SK-N-SH (cell line): ENCODE data around the gene TSSK2.

Experiments
- EP300 ChIP-seq, 2 experiments: IDR thresholded peaks; 2 replicates each; pipeline versions ENCODE4 v1.4.0 to v1.6.1; 2012; ENCODE audit warnings: borderline replicate concordance in 1 of 2, low read depth in 1 of 2, low read length in 1 of 2
- EZH2phosphoT487 ChIP-seq: fragments of 200-600 bp; sonication (generic); IDR thresholded peaks from 2 replicates; pipeline ENCODE4 v1.6.1; 2017; ENCODE audit warnings: low read depth, mixed run types, mild to moderate bottlenecking, antibody characterized with exemption, moderate library complexity, borderline replicate concordance
- MXI1 ChIP-seq: IDR thresholded peaks from 2 replicates; pipeline ENCODE4 v1.6.1; 2012; ENCODE audit warnings: mild to moderate bottlenecking, low read depth, low read length, improper control_type of control experiment
- PBX3 ChIP-seq: IDR thresholded peaks from 2 replicates; pipeline ENCODE4; 2012
- RAD21 ChIP-seq: IDR thresholded peaks from 2 replicates; pipeline ENCODE4 v1.6.1; 2012; ENCODE audit warnings: mild to moderate bottlenecking, low read length
- SIN3A ChIP-seq: IDR thresholded peaks from 2 replicates; pipeline ENCODE4 v1.6.1; 2012; ENCODE audit warnings: low read depth, mild to moderate bottlenecking, low read length, moderate library complexity, borderline replicate concordance
- SMC3 ChIP-seq: IDR thresholded peaks from 2 replicates; pipeline ENCODE4 v1.6.1; 2012; ENCODE audit warnings: low read depth, low read length, improper control_type of control experiment
- USF2 ChIP-seq: fragments of 150-350 bp; IDR thresholded peaks from 2 replicates; pipeline ENCODE4 v1.6.1; 2017; ENCODE audit warnings: antibody characterized with exemption, low read length, low read depth, borderline replicate concordance
- TF ChIP-seq, protein P1 (sequence below): fragments of 200-600 bp; sonication (generic); IDR thresholded peaks from 2 replicates; pipeline ENCODE4 v1.6.1; 2017; ENCODE audit warnings: antibody characterized with exemption, mild to moderate bottlenecking, moderate library complexity
- TF ChIP-seq, protein P2 (sequence below): IDR thresholded peaks from 2 replicates; pipeline ENCODE4 v1.4.0; 2012; ENCODE audit warnings: low read depth
- TF ChIP-seq, protein P3 (sequence below): IDR thresholded peaks from 2 replicates; pipeline ENCODE4 v1.6.1; 2012; ENCODE audit warnings: mild to moderate bottlenecking, low read depth, low read length, moderate library complexity

DNA sequence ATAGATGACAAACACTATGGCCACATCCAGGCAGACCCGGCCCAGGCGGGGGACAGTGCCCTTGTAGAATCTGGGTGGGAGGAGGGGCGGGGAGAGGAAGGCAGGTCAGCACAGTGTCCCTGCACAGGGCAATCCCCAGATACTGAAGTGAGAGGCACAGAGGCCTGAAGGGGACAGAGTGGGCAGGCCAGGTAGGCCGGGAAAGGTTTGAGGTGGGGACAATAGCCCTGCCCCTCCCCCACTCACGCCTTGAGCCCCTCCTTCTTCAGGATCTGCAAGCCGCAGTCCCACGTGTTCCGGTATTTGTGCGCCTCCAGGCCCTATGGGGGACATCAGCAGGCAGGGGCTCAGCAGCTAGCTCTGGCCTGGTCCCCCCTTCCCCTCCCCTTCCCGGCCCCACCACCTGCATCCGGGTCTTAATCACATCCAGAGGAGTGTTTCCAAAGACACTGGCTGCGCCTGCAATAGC, 45.1 kb downstream of the TSSK2 start:
- TF ChIP-seq, protein P1, sequence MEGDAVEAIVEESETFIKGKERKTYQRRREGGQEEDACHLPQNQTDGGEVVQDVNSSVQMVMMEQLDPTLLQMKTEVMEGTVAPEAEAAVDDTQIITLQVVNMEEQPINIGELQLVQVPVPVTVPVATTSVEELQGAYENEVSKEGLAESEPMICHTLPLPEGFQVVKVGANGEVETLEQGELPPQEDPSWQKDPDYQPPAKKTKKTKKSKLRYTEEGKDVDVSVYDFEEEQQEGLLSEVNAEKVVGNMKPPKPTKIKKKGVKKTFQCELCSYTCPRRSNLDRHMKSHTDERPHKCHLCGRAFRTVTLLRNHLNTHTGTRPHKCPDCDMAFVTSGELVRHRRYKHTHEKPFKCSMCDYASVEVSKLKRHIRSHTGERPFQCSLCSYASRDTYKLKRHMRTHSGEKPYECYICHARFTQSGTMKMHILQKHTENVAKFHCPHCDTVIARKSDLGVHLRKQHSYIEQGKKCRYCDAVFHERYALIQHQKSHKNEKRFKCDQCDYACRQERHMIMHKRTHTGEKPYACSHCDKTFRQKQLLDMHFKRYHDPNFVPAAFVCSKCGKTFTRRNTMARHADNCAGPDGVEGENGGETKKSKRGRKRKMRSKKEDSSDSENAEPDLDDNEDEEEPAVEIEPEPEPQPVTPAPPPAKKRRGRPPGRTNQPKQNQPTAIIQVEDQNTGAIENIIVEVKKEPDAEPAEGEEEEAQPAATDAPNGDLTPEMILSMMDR: no peak
- TF ChIP-seq, protein P2, sequence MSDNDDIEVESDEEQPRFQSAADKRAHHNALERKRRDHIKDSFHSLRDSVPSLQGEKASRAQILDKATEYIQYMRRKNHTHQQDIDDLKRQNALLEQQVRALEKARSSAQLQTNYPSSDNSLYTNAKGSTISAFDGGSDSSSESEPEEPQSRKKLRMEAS: no peak
- no peak for TF ChIP-seq EP300 (IDR thresholded peaks at IDR 0.05; ENCODE audit: borderline replicate concordance in 1 of 2, low read depth in 1 of 2, low read length in 1 of 2)
- TF ChIP-seq SIN3A: no peak
- TF ChIP-seq SMC3: no peak
- TF ChIP-seq EZH2phosphoT487: no peak
- no peak for TF ChIP-seq PBX3
- TF ChIP-seq, protein P3, sequence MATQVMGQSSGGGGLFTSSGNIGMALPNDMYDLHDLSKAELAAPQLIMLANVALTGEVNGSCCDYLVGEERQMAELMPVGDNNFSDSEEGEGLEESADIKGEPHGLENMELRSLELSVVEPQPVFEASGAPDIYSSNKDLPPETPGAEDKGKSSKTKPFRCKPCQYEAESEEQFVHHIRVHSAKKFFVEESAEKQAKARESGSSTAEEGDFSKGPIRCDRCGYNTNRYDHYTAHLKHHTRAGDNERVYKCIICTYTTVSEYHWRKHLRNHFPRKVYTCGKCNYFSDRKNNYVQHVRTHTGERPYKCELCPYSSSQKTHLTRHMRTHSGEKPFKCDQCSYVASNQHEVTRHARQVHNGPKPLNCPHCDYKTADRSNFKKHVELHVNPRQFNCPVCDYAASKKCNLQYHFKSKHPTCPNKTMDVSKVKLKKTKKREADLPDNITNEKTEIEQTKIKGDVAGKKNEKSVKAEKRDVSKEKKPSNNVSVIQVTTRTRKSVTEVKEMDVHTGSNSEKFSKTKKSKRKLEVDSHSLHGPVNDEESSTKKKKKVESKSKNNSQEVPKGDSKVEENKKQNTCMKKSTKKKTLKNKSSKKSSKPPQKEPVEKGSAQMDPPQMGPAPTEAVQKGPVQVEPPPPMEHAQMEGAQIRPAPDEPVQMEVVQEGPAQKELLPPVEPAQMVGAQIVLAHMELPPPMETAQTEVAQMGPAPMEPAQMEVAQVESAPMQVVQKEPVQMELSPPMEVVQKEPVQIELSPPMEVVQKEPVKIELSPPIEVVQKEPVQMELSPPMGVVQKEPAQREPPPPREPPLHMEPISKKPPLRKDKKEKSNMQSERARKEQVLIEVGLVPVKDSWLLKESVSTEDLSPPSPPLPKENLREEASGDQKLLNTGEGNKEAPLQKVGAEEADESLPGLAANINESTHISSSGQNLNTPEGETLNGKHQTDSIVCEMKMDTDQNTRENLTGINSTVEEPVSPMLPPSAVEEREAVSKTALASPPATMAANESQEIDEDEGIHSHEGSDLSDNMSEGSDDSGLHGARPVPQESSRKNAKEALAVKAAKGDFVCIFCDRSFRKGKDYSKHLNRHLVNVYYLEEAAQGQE: no peak
- TF ChIP-seq MXI1: no peak
- TF ChIP-seq USF2: no peak
- TF ChIP-seq RAD21: no peak
